ENCODE results near the gene CARD11.

Gene CARD11

GRCh38 chr7:2979951-2980350 is 63.7 kb downstream of the CARD11 start:
- DNase-seq, result no peak

DNA sequence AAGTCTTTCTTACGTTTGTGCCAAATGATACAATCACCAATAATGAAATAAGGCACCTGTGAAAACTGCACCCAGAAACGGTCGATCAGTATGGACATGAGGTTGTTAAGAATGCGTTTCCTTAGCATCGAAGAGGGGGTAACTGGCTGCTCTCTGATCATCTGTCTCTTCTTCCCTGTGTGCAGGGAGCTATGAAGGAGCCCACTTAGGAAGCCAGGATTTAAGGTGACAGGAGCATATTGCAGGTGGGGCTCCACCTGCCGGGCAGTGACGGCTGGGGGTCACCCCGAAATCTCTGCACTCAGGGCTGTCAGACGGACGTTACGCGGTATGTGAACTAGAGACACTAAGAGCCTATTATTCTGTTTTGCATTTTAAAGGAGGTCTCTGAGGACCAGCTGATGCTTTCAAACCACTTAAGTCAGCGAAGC is 64.5 kb downstream of the CARD11 start:
- no peak for DNase-seq

GRCh38 chr7:2978408-2978807 is 65.3 kb downstream of the CARD11 start:
- DNase-seq, result peak; percentile 89

- no peak for DNase-seq
Observed at GRCh38 chr7:2975821-2976371, 67.8 kb downstream of the CARD11 start.

GRCh38 chr7:2974093-2974819 is 69.4 kb downstream of the CARD11 start:
- no peak for DNase-seq

DNA sequence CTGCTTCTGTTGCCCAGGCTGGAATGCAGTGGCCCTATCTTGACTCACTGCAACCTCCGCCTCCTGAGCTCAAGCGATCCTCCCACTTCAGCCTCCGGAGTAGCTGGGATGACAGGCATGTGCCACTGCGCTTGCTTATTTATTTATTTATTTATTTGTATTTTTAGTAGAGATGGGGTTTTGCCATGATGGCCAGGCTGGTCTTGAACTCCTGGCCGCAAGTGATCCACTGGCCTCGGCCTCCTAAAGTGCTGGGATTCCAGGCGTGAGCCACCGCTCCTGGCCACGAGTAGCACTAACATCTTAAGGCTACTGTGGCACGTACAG is 70.9 kb downstream of the CARD11 start:
- DNase-seq, result no peak

- no peak for DNase-seq
Observed at GRCh38 chr7:2971914-2972834, 71.5 kb downstream of the CARD11 start.

DNA sequence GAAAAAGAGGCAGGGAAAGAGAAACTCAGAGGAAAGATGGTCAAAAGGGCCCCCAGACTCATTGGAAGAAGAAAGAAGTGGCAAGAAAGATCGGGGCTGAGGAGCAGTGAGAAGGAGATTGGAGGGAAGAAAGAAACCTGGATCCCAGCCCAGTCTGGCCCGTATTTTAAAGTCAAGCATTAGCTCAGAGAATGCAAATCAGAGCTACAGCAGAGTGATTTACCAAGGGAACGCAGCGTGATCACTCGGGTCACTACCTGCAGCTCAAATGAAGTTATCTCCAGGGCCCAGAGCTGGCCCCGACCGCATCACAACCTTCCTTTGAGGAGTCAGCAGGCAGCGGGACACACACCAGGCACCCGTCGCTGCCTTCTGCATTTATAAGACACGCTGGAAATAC is 72.8 kb downstream of the CARD11 start:
- no peak for DNase-seq

DNA sequence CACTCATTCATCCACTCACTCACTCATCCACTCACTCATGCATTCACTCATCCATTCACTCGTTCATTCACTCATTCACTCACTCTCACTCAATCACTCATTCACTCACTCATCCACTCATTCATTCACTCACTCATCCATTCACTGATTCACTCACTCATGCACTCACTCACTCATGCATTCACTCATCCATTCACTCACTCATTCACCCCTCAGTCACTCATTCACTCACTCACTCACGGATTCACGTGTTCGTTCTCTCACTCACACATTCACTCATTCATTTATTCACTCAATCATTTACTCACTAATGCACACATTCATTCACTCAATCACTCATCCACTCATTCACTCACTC is 73.4 kb downstream of the CARD11 start:
- DNase-seq, result no peak

- no peak for DNase-seq
Observed at GRCh38 chr7:2969398-2970306, 74.0 kb downstream of the CARD11 start.

DNA sequence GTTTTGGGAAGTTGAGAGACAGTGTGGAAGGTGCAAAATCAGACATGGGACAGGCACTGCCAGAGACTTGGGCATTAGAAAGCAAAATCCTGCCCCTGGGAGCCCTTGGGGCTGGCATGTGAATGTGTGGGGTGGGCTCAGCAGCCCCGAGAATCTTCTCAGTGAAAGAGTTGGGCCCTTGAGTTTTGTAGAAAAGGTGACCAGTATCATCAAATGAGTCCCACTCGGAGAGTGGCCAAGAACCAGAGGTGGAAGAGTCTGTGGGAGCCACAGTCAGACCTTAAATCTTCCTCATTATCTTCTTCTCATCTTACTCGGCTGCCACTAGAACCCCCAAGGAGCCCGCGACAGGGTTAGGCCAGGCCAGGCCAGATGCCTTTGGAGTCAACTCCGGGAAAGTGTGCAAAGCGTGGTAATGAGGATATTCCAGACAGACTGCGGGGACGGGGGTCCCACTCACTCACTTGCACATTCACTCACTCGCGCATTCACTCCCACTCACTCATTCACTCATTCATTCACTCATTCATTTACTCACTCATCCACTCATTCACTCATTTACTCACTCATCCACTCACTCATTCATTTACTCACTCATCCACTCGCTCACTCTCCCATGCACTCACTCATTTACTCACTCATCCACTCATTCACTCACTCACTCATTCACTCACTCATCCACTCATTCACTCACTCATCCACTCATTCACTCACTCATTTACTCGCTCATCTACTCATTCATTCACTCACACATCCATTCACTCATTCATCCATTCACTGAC is 74.9 kb downstream of the CARD11 start:
- no peak for DNase-seq

DNA sequence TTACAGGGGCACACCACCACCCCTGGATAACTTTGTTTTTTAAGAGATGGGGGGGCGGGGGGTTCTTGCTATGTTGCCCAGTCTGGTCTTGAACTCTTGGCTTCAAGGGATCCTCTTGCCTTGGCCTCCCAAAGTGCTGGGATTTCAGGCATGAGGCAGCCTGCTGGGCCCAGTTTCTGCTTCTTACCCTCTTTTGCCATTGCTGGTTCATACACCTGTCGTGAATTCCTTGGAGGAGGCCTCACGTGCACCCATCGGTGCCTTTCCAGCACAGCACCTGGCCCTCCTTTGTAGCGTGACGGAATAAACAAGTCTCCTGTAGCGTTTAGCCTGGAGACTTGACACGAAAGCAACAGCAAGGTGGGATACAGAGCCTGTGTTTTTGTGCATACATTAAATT is 75.5 kb downstream of the CARD11 start:
- DNase-seq, result no peak

DNA sequence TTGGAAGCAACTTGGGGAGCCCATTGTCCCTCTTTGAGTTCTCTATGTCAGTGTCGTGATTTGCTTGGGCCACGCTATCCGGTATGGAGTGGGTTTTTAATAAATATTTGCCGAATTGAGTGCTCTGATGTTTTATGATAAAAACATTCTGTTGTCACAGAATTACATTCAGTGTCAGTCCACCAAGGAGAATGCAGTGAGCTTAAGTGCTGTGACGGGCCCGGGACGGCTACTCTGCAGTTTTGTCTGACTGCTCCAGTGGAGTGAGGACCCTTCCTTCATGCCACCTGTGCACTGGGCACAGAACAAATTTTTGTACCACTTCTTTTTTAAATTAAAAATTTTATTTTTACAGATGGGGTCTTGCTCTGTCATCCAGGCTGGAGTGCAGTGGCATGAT is 76.0 kb downstream of the CARD11 start:
- DNase-seq, result no peak

GRCh38 chr7:2967253-2967652 is 76.4 kb downstream of the CARD11 start:
- no peak for DNase-seq

GRCh38 chr7:2966466-2967078 is 77.1 kb downstream of the CARD11 start:
- no peak for DNase-seq

- no peak for DNase-seq
Observed at GRCh38 chr7:2965745-2966270, 77.9 kb downstream of the CARD11 start.

GRCh38 chr7:2965301-2965700 is 78.4 kb downstream of the CARD11 start:
- no peak for DNase-seq

DNA sequence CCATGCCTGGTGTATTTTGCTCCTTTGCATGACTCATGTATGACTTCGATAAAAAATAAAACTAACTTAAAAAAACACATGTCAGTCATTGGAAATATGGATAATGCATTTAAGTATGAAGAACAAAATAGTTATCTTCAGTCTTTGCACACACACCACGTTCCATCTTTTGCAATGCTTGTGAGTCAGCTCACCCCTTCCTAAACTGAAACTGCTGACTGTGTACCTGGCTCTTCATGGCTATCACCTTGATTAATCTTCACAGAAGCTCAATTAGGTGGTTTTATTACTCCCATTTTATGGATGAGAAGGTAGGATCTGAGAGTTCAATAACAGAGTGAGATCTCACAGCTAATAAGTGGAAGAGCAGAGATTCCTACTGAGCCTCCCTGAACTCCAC is 79.5 kb downstream of the CARD11 start:
- DNase-seq, result no peak

DNA sequence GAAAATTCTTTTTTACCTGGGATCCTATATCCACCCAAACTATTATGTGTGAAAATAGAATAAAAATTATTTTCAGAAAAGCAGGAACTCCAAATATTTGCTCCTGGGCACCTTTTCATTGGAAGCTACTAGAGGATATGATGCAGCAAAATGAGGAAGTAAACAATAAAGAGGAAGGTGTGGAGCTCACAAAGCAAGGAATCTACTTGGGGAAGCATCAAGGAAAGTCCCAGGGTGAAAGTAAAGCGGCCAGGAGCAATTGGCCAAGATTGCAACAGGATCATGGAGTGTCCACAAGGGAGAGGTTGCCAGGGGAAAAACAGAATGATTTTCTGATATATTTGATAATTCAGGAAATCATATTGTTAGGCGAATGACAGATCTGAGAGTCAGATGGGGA is 80.8 kb downstream of the CARD11 start:
- no peak for DNase-seq

DNA sequence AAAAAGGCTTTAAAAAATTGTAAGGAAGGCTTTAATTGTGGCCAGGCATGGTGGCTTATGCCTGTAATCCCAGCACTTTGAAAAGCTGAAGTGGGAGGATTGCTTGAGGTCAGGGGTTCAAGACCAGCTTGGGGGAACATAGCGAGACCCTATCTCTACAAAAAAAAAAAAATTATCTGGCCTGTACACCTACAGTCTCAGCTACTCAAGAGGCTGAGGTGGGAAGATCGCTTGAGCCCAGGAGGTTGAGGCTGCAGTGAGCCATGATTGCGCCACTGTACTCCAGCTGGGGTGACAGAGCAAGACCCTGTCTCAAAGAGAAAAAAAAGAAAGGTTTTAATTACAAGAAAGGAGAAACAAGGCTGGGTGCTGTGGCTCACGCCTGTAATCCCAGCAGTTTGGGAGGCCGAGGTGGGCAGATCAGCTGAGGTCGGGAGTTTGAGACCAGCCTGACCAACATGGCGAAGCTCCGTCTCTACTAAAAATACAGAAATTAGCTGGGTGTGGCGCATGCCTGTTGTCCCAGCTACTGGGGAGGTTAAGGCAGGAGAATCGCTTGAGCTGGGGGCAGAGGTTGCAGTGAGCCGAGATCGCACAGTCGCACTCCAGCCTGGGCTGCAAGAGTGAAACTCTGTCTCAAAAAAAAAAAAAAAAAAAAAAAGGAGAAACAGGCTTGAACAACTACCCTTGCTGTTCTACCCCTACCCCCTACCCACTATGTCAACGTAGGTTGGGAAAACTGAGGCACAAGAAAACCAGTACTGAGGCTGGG is 83.7 kb downstream of the CARD11 start:
- no peak for DNase-seq

Measured in activated CD4-positive, alpha-beta T cell treated with anti-CD3 and anti-CD28 coated beads, Interleukin-2, amount 50 U/mL, for 16 hours (primary cell).